ENCODE measurements around the gene DVL3. TPM values are rescaled to one million over a fixed set of nuclear protein-coding genes. Genes with fewer than 3 reads are reported as not detected.

The DVL3 gene
- total RNA-seq, 1 experiment from 2014 or later = 76.2 TPM

DNA sequence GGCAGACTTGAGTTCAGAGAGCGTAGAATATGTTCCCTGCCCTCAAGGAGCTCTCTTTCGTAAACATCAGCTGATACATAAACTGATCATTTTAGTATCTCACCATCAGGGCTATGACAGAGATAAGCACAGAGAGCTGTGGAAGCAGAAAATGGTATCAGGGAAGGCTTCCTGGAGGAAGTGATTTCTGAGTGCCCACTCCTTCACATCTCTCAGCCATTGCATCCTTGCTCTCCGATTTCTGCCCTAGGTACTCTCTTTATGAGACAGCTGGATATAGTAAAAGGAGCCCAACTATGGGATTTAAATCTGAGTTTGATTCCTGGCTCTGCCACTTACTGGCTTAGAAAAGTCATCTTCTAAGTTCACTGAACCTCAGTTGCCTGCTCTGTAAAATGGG lies 10.4 kb downstream of the DVL3 start:
- Mint-ChIP-seq H3K27ac (no peak overlapping the region), H3K36me3 (peaks cover 40% of the 10 kb centered on the region), H3K4me1 (0 out of 2 replicates have a peak, but pooled peaks cover 3% of the 10 kb centered on the region), H3K27me3 (ENCODE audit: low read depth) (no peaks in the 10 kb centered on the region), H3K4me3 (no peak overlapping the region), H3K9me3 (no peaks in the 10 kb centered on the region)
- DNase-seq (ENCODE audit: low spot score) (no peak), ATAC-seq (no peak)
- TF ChIP-seq, protein P1, sequence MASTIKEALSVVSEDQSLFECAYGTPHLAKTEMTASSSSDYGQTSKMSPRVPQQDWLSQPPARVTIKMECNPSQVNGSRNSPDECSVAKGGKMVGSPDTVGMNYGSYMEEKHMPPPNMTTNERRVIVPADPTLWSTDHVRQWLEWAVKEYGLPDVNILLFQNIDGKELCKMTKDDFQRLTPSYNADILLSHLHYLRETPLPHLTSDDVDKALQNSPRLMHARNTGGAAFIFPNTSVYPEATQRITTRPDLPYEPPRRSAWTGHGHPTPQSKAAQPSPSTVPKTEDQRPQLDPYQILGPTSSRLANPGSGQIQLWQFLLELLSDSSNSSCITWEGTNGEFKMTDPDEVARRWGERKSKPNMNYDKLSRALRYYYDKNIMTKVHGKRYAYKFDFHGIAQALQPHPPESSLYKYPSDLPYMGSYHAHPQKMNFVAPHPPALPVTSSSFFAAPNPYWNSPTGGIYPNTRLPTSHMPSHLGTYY (CRISPR knock-in tag; IDR thresholded peaks at IDR 0.05) = no peak
- no peak for TF ChIP-seq TEAD1 (CRISPR knock-in tag; IDR thresholded peaks at IDR 0.05)
- TF ChIP-seq, protein P2, sequence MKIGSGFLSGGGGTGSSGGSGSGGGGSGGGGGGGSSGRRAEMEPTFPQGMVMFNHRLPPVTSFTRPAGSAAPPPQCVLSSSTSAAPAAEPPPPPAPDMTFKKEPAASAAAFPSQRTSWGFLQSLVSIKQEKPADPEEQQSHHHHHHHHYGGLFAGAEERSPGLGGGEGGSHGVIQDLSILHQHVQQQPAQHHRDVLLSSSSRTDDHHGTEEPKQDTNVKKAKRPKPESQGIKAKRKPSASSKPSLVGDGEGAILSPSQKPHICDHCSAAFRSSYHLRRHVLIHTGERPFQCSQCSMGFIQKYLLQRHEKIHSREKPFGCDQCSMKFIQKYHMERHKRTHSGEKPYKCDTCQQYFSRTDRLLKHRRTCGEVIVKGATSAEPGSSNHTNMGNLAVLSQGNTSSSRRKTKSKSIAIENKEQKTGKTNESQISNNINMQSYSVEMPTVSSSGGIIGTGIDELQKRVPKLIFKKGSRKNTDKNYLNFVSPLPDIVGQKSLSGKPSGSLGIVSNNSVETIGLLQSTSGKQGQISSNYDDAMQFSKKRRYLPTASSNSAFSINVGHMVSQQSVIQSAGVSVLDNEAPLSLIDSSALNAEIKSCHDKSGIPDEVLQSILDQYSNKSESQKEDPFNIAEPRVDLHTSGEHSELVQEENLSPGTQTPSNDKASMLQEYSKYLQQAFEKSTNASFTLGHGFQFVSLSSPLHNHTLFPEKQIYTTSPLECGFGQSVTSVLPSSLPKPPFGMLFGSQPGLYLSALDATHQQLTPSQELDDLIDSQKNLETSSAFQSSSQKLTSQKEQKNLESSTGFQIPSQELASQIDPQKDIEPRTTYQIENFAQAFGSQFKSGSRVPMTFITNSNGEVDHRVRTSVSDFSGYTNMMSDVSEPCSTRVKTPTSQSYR (CRISPR knock-in tag; IDR thresholded peaks at IDR 0.05) = no peak
- TF ChIP-seq CBFB (CRISPR knock-in tag; IDR thresholded peaks at IDR 0.05; ENCODE audit: low read depth) = no peak
- TF ChIP-seq, protein P3, sequence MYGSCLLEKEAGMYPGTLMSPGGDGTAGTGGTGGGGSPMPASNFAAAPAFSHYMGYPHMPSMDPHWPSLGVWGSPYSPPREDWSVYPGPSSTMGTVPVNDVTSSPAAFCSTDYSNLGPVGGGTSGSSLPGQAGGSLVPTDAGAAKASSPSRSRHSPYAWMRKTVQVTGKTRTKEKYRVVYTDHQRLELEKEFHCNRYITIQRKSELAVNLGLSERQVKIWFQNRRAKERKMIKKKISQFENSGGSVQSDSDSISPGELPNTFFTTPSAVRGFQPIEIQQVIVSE (CRISPR knock-in tag; IDR thresholded peaks at IDR 0.05; ENCODE audit: borderline replicate concordance) = no peak
- no peak for TF ChIP-seq NFYB (CRISPR knock-in tag; conservative IDR thresholded peaks at IDR 0.05; ENCODE audit: low read depth)
- no peak for TF ChIP-seq CREM (CRISPR knock-in tag; IDR thresholded peaks at IDR 0.05)
- TF ChIP-seq, protein P4, sequence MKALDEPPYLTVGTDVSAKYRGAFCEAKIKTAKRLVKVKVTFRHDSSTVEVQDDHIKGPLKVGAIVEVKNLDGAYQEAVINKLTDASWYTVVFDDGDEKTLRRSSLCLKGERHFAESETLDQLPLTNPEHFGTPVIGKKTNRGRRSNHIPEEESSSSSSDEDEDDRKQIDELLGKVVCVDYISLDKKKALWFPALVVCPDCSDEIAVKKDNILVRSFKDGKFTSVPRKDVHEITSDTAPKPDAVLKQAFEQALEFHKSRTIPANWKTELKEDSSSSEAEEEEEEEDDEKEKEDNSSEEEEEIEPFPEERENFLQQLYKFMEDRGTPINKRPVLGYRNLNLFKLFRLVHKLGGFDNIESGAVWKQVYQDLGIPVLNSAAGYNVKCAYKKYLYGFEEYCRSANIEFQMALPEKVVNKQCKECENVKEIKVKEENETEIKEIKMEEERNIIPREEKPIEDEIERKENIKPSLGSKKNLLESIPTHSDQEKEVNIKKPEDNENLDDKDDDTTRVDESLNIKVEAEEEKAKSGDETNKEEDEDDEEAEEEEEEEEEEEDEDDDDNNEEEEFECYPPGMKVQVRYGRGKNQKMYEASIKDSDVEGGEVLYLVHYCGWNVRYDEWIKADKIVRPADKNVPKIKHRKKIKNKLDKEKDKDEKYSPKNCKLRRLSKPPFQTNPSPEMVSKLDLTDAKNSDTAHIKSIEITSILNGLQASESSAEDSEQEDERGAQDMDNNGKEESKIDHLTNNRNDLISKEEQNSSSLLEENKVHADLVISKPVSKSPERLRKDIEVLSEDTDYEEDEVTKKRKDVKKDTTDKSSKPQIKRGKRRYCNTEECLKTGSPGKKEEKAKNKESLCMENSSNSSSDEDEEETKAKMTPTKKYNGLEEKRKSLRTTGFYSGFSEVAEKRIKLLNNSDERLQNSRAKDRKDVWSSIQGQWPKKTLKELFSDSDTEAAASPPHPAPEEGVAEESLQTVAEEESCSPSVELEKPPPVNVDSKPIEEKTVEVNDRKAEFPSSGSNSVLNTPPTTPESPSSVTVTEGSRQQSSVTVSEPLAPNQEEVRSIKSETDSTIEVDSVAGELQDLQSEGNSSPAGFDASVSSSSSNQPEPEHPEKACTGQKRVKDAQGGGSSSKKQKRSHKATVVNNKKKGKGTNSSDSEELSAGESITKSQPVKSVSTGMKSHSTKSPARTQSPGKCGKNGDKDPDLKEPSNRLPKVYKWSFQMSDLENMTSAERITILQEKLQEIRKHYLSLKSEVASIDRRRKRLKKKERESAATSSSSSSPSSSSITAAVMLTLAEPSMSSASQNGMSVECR (CRISPR knock-in tag; IDR thresholded peaks at IDR 0.05; ENCODE audit: borderline replicate concordance) = no peak
- TF ChIP-seq NR3C1 (CRISPR knock-in tag; conservative IDR thresholded peaks at IDR 0.05; ENCODE audit: low read depth) = no peak
- no peak for TF ChIP-seq ETV6 (CRISPR knock-in tag; IDR thresholded peaks at IDR 0.05)
- TF ChIP-seq SP1 (CRISPR knock-in tag; conservative IDR thresholded peaks at IDR 0.05) = no peak
- no peak for TF ChIP-seq FOXP1 (CRISPR knock-in tag; IDR thresholded peaks at IDR 0.05; ENCODE audit: borderline replicate concordance)
- TF ChIP-seq, protein P5, sequence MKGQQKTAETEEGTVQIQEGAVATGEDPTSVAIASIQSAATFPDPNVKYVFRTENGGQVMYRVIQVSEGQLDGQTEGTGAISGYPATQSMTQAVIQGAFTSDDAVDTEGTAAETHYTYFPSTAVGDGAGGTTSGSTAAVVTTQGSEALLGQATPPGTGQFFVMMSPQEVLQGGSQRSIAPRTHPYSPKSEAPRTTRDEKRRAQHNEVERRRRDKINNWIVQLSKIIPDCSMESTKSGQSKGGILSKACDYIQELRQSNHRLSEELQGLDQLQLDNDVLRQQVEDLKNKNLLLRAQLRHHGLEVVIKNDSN (CRISPR knock-in tag; IDR thresholded peaks at IDR 0.05) = no peak
- TF ChIP-seq, protein P6, sequence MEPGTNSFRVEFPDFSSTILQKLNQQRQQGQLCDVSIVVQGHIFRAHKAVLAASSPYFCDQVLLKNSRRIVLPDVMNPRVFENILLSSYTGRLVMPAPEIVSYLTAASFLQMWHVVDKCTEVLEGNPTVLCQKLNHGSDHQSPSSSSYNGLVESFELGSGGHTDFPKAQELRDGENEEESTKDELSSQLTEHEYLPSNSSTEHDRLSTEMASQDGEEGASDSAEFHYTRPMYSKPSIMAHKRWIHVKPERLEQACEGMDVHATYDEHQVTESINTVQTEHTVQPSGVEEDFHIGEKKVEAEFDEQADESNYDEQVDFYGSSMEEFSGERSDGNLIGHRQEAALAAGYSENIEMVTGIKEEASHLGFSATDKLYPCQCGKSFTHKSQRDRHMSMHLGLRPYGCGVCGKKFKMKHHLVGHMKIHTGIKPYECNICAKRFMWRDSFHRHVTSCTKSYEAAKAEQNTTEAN (CRISPR knock-in tag; IDR thresholded peaks at IDR 0.05) = no peak
- no peak for TF ChIP-seq ELF4 (CRISPR knock-in tag; IDR thresholded peaks at IDR 0.05; ENCODE audit: low read depth)
- TF ChIP-seq, protein P7, sequence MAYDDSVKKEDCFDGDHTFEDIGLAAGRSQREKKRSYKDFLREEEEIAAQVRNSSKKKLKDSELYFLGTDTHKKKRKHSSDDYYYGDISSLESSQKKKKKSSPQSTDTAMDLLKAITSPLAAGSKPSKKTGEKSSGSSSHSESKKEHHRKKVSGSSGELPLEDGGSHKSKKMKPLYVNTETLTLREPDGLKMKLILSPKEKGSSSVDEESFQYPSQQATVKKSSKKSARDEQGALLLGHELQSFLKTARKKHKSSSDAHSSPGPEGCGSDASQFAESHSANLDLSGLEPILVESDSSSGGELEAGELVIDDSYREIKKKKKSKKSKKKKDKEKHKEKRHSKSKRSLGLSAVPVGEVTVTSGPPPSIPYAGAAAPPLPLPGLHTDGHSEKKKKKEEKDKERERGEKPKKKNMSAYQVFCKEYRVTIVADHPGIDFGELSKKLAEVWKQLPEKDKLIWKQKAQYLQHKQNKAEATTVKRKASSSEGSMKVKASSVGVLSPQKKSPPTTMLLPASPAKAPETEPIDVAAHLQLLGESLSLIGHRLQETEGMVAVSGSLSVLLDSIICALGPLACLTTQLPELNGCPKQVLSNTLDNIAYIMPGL (CRISPR knock-in tag; IDR thresholded peaks at IDR 0.05) = no peak
- no peak for TF ChIP-seq PRRX2 (CRISPR knock-in tag; IDR thresholded peaks at IDR 0.05)
- POLR2A ChIA-PET = interaction anchor here (0.9 kb wide), 1 partner anchor 9 kb away, joined by 3 read pairs; no protein-coding TSS in a partner anchor
- CTCF ChIA-PET = interaction anchor here (0.6 kb wide), 1 partner anchor 194 kb away, joined by 4 read pairs; no protein-coding TSS in a partner anchor

Data from WTC11 (cell line).